NCI-H2196 (cell line): Measurements from ENCODE around the gene VEGFD.

Source experiments
- DNase-seq: peaks from one replicate; lab custom pipeline; 2025; ENCODE audit not compliant: unreplicated experiment; lab: John Stamatoyannopoulos, UW

VEGFD gene, protein sequence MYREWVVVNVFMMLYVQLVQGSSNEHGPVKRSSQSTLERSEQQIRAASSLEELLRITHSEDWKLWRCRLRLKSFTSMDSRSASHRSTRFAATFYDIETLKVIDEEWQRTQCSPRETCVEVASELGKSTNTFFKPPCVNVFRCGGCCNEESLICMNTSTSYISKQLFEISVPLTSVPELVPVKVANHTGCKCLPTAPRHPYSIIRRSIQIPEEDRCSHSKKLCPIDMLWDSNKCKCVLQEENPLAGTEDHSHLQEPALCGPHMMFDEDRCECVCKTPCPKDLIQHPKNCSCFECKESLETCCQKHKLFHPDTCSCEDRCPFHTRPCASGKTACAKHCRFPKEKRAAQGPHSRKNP

DNA sequence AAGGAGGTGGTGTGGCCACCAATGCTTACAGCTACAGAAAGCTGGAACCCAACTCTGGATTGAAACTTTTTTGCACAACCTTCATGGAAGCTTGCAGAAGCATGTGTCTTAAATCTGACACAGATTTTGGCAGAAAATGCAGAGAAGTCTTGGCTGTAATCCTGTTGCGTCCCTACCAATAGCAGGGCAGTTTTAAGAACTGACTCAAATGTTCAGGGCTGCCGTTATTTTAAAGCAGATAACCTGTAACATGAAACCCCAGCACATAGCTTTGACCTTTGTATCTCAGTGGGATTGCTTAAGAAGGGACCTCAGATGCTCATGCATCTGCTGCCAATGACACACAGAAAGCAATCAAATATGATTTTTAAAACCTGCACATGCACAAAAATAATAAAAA lies at the start of gene VEGFD:
VEGFD (minus strand) TSS at position 110 of the 400 bp plus-strand sequence. CDS start 467 bp downstream, outside the sequence.
- no peak for DNase-seq

DNA sequence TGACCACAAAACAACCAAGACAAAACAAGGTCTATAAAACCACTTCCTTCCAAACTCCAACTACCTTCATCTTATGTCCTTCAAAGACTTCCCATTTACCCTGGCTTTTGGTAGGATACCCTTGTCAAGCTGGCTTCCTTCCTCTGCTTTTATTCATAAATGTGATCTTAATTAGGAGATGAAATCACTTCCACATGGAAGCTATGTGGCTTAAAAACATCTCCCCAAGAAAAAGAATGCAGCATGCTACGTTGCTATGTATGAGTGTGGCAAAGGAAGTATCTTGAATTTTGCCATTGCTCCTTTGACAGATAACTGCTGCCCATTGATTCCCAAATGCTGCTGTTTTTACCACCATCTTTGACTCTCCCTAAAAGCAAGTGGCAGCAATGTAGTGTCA lies 46.4 kb upstream of the VEGFD start:
- no peak for DNase-seq

DNA sequence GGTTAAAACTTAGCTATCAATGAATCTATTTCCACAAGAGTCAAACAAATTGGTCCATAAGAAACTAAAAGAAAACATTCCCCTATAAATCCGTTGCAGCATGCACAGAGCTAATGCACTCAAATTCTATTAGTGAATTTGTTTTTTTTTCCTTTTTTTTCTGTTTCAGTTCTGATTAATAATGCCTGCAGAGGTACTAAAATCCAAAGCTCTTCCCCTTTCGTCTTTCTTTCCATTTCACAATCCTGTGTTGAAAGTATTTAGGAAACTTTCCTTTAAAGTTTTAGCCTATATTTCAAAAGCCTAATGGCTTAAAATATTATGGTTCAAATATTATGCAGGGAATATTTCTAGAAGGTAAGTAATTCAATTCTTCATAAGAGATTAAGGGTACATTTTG lies 45.9 kb upstream of the VEGFD start:
- DNase-seq = no peak

DNA sequence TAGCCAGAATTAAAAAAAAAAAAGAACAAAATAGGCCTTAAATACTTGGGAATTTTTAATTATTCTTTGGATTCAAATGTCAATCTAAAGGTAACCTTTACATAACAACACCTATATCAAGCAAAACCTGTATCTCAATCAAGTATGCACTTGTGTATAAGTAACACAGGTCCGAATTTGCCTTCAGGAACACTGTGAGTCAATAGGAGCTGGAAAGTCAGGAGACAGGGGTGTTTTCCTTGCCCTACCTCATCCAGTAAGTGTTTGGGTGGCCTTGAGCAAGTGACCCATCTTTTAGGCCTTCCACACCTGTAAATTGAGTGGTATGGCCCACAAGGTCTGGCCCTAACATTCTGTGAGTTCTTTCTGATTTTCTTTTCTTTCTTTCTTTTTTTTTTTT lies 40.8 kb upstream of the VEGFD start:
- no peak for DNase-seq

DNA sequence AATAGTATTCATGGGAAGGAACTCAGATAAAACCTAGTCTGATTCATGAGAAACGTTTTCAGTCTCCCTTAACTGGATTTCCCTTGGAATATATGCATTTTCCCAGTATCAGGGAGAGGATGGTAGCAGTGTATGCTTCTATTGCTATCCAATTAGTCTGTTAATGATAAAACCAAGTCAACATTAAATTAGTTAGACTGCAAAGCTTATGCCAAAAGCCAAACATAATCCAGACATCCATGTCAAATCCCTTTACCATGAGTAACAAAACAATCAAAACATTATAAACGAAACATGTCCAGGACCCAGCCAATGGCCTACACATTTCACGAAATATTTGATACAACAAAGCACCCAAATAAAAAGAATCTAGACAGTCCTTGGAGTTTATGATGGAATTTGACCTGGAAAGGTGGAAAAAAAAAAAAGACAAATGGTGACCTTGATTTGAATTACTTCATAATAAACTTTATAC lies 34.5 kb upstream of the VEGFD start:
- no peak for DNase-seq

DNA sequence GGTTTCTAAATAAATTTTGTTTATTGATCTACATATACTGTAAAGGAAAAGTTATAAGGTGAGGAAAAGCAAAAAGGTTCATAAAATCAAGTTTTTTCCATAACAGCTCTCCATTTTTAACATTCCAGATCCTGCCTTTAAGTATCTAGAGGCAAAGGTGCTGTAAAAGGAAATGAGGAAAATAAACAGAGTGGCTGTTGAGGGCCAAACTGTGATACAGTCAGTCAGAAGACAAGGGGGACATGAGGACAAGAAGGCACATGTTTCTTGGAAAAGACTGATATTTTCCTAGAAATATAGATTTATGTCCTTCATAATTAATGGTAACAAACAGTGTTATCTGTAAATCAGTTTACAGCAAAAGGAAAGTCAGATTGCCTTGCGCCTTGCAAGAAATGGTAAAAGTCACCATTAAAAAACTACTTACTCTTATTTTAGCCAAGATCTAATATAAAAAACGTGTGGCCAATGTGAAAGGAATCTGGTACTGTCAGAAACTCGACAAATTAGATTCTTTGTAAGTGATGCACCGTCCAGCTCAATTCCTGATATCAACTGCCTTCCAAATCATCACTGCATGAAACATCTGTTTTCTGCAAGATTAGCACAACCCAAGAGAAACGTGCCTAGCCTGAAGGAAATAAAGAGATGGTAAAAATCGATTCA lies 34.0 kb upstream of the VEGFD start:
- DNase-seq = no peak

DNA sequence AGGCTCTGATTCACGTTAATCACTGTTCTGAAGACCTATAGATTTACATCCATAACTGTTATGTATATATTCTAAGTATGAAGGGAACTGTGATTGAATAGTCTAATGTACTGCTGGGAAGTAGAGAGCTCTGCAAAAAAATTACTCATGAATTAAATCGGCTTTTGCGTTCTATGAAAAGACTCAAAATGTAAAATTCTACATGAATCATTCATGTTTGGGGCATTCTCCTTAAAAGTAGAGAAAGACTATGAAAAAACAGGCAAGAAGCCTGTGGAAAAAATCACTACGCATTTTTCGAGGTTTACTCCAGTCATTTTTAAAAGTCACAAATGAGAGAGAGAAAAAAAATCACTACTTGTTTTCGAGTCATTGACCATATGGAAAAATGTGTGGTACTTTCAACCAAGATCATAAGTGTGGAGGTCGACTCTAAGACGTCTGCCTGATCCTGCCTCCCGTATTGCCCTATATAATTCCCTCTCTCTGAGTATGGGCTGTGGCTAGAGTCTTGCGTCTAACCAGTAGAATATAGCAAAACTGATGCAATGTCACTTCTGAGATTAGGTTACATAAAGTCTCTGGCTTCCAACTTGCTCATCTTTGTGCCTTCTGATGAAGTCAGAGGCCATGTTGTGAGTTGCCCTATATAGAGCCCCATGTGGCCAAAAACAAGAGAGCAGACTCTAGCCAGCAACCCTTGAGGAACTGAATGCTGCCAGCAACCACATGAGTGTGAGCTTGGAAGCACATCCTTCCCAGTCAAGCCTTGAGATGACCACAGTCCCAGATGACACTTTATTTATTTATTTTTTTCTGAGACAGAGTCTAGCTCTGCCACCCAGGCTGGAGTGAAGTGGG lies 32.1 kb upstream of the VEGFD start:
- no peak for DNase-seq

DNA sequence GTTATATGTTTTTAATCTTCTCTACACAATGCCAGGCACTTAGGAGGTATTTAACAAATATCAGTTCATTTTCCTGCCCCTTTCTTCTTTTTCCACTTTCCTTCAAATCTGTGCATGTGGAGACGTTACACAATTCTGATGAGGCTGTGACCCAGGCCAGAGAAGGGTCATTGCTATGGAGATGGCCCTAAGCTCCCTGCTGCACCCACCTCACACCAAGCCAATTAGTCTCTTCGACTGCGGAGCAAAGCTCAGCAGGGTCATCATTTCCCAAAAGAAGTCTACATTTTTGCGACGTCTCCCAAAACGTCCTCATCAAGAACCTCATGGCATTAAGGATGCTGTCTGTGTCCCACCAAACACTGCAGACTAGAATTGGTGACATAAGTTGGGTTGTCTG lies 28.9 kb upstream of the VEGFD start:
- DNase-seq = no peak

DNA sequence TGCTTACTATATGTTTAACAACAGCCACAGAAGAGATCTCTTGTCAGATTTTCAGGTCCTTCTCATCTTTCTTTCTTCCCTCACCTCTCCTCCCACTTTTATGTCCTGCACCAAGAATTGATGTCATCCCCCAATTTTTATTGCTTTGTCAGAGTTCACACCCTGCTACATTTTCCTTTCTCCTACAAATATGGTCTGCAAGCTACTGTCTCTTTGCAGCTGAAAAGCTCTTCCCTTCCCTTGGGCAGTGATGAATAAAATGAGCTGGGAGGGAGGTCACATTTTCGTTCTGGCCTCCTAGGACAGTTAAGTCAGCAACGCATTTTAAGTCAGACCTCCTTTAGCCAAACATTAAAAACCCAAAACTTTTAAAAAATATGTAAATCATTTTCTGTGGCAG lies 26.7 kb upstream of the VEGFD start:
- no peak for DNase-seq

DNA sequence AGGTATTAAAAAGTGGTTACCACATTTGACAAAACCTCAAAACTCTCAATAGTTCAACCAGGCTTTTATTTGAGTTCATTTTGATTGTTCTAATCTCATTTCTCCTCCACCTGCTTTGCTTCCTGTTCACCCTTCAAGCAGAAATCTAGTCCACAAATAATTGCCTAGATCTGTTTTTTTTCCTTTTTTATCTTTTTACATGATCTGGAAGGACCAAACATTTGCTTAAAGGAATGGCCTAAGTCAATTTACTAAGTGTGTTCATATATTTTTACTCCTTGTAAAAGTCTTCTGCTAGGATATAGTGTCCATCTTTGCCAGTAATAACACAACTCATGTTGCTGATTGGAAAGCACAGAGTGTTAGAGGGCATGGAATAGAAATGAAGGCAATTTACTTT lies 26.2 kb upstream of the VEGFD start:
- DNase-seq = no peak

DNA sequence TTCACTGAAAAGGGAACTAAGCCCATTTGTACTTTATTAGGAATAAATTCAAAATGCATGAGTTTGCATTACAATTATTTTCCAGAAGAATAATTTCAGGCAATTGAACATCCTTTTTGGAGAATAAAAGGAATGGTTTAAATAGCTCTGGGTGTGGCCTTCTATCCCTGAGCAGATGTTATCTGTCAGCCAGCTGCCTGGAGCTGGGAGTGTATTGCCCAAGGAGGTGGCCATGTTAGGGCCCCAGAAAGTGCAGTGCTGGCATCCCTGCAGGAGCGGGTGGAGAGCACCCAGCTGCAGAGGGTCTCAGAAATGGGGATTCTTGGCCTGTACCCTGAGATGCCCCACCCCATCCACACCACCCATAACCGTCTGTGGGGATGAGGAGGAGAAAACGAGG lies 21.6 kb upstream of the VEGFD start:
- DNase-seq = no peak

DNA sequence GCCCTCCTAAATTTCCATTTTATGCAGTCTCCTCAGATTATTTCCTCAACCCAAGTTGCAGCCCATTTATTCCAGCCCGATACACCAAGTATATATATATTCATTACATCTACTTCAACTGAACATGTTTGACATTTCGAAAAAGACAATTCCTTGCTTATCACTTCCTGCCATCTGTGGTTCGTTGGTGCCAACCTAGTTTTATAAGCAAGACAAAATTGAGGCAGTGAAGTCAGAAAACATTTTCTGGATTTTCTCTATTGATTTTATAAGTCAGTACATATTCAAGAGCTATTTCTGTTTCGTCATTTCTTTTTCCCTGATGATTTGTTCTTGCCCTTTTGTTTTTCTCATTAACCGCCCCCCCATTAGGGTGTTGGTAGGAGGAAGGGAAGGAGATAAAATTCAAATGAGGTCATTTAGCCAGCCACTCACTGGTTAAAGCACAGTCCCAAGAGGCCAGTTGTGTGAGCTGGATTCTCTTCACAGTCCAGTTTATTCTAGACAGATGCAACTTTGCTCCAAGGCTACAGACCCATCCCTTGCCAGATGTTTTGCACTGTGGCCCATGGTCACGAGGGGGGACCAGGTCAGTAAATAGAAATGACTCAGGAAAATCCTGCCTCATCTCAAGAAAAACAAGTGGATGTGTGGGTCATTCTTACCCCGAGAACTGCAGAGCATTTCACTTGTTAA lies 20.3 kb upstream of the VEGFD start:
- DNase-seq = no peak

DNA sequence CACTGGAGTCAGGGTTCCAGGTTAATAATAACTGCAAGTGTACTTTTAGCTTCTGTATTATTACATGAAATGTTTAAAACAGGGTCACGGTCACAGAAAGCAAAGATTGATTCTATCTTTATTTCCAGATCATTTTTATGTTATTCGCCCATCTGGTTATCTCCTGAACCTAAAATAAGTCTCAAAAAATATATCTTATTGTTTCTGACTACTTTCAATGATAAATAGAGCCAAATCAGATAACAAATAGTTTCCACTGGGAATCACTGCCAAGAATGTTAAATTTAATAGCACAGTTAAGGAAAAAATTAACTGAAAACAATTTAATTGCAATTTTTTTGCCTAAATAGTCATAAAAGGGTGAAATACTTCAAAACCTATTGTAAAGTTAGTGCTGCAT lies 17.2 kb upstream of the VEGFD start:
- DNase-seq = no peak

DNA sequence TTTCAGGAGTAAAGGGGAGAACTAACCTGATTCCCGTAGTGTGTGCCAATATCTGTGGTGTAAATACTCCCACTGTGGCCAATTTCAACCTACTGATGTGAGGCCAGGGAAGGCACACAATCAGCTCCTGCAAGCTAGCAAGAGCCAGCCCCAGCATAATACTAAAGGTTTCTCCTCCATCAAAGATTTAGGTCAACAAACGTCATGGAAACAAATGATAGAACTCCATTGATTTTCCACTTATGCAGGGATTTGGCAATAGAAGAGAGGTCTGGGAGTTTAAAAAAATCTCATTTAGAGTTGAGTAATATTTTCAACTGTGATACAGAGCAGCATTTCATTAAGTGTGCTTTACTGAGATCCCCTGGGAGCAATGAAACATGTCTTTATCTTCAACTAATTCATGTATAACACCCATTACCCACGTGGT lies 15.8 kb upstream of the VEGFD start:
- DNase-seq = no peak

DNA sequence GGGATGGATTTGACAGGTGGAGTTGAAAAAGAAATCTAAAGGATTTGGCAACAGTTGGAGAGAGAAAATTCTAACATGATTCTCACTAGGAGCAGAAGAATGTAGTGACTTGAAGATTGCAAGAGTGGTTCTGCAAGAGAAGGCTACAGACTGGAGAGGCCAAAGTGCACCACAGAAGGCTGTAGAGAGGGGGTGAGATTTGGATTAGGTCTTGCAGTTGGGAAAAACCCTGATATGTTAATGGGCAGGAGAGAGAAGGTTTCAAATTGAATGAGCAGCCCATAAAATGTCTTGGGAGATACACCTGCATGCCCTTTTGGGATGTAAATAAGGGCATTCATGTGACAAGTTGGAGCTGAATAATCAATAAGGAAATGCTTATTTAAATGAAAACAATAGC lies 14.7 kb upstream of the VEGFD start:
- DNase-seq = no peak

DNA sequence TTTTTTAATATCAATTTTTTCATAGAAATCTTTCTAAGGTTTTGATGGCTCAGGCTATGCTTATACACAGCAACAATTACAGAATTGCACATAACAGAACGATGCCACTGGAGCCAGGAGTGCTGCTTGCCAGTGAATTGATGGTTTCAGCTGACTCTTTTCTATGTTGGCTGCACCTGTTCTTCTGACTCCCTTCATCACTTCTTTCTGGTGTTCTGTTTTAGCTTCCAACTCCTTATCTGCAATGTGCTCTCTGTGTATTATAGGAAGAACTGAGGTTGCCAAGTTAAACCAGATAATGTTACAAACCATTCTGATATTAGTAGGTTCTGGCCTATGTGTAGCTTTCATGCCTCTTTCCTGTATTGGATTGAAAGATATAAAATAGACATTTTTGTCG lies 11.6 kb upstream of the VEGFD start:
- no peak for DNase-seq

DNA sequence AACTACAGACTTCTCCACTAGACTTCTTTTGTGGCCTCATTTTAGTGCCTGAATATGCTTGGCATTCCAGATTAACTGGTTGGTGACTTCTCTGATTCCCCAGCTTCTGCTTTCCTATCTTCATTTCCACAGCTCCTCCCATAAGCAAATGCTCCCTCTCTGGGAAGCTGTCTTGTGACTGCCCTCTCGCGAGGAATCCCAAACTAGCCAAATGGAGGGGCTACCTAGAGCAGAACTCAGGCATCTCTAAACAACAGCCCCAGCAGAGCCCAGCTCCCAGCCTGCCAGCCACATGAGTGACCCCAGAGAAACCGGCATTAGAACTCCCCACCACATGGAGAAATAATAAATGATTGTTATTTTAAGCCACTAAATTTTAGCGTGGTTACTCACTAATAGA lies 7.6 kb upstream of the VEGFD start:
- no peak for DNase-seq

DNA sequence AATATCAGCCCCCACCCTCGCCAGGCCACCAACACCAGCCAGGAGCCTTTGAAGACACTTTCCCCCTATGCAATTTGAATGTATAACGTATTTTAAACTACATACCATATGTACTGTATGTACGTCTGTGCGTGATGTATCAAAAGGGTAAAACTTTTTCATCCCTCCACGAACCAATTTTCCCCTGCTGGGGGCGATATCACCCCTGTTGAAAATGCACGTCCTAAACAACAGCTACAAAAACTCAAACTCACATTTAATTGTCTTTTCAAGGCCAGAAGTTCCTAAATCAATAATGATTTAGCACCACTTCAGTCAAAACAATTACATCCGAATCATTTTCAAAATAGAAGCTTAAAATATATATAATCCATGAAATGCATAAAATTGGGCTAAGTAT lies 1.4 kb downstream of the VEGFD start:
- no peak for DNase-seq

DNA sequence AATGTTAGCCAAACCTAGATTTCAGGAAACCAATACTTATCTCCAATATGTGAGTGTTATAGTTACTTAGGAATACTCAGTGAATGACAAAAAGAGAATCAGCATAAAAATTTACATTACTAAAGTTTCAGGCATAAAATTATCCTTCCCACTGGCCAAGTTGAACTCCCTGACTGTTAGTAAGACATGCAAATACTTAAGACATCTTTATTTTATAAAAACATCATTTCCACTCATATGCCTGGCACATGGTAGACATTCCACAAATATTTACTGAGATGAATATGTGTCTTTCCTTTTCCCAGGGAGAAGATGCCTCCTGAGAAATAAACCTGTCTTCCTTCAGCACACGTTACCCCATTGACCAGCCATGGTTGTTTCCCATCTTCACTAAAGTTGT lies 7.3 kb downstream of the VEGFD start:
- DNase-seq = no peak

DNA sequence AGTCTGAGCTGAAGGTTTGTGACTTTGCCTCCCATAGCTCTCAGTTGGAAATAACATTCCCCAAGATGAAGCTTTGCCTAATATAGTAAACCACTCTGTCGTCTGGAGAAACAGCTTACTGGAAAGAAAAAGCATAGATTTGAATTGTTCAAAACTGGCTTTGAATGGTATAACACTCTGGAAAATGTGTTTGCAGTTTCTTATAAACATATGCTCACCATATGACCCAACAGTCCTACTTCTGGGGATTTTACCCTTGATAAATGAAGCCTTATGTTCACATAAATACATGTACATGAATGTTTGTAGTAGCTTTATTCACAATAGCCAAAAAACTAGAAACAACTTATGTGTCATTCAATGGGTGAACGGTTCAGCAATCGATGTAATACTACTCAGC lies 10.2 kb downstream of the VEGFD start:
- no peak for DNase-seq
